Smooth muscle cell of the coronary artery (primary cell): ENCODE data around the gene CCAR1. TPM values are rescaled to one million over a fixed set of nuclear protein-coding genes. Genes with fewer than 3 reads are reported as not detected.

ENCODE experiments used
- total RNA-seq: library from RNA; depleted of rRNA; stranded (reverse); fragments of >200 nt; gene quantifications from 2 replicates; pipeline ENCODE4 v1.2.3, GENCODE V29; 2014; ENCODE audit warnings: low replicate concordance

CCAR1 gene, protein sequence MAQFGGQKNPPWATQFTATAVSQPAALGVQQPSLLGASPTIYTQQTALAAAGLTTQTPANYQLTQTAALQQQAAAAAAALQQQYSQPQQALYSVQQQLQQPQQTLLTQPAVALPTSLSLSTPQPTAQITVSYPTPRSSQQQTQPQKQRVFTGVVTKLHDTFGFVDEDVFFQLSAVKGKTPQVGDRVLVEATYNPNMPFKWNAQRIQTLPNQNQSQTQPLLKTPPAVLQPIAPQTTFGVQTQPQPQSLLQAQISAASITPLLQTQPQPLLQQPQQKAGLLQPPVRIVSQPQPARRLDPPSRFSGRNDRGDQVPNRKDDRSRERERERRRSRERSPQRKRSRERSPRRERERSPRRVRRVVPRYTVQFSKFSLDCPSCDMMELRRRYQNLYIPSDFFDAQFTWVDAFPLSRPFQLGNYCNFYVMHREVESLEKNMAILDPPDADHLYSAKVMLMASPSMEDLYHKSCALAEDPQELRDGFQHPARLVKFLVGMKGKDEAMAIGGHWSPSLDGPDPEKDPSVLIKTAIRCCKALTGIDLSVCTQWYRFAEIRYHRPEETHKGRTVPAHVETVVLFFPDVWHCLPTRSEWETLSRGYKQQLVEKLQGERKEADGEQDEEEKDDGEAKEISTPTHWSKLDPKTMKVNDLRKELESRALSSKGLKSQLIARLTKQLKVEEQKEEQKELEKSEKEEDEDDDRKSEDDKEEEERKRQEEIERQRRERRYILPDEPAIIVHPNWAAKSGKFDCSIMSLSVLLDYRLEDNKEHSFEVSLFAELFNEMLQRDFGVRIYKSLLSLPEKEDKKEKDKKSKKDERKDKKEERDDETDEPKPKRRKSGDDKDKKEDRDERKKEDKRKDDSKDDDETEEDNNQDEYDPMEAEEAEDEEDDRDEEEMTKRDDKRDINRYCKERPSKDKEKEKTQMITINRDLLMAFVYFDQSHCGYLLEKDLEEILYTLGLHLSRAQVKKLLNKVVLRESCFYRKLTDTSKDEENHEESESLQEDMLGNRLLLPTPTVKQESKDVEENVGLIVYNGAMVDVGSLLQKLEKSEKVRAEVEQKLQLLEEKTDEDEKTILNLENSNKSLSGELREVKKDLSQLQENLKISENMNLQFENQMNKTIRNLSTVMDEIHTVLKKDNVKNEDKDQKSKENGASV
- 12.5 and 18.2 TPM in 2 replicates for total RNA-seq

DNA sequence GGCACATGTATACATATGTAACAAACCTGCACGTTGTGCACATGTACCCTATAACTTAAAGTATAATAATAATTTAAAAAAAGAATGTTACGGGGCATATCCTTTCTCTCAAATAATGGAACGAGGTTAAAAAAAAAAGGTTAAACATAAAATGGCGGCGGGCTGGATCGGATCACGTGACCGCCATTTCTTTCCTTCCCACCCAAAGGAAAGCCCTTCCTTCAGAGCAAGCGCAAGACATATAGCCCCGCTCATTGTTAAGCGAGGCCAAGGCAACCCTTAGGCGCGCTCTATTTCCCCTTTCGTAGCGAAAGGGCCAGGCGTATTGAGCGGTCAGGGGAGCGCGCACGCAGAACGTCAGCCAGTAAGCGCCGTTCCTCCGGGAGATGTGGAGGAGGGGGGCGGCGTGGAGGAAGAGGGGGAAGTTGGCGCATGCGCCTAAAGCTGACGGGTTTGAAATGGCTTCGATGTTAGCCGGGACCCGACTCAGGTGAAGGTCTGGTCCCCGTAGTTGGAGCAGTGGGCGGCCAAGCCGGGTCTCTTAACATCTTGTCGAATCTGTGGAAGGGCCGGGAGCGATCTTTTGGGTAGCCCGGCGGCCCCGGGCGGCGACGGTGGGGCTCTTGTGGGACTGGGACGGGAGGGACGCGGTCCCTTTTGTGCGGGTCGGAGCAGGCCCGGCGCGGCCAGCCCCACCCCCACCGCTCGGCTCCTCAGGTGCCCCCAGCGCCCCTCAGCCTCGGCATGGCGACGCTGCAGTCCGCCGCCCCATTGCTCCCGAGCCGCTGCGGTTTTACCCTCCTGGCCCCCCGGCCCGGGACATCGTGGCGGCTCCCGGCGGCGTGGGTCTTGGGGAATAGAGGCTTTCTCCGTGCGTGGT, at the start of gene CCAR1:
TSS of gene CCAR1 (plus strand) at position 447 of the 880 bp plus-strand sequence. CDS start 1,266 bp downstream, outside the sequence.

DNA sequence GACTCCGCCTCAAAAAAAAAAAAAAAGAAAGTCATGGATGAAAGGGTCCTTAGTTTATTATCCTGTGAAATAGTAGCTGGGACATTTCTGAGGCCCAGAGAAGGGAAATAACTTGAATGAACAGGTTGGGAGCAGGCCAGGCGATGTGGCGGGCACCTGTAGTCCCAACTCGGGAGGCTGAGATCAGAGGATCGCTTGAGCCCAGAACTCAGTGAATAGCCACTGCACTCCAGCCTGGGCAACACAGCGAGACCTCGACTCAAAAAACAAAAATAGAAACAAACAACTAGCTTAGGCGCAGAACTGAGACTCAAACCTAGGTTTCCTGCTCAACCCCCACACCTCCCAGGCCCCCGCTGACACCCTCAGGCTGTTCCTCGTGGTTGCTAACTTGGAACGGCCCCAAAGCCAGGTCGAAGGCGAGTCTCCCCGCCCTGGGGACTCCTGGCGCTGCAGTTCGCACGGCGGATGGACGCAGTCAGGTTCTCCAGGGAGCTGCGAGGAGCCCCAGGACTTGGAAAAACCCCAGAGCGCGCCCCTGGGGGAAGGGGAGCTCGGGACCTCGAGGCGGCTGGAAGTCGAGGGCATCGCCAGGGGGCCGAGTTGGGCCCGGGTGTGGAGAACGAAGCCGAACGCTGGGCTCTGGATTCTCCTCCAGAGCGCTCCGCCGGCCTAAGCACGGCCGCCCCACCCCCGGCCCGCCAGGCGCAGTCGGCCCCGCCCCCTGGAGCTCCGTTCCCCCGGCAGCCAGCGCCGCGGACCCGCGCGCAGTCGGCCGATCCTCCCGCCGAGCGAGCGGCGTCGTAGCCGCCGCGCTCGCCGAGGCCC, 105.9 kb downstream of the CCAR1 start, which contains the start of gene STOX1:
TSS of gene STOX1 (plus strand) at position 768 of the 828 bp plus-strand sequence. CDS start 93 bp downstream, outside the sequence.

Other genes starting within 250 kb of the CCAR1 start
- gene DNA2, start 249.3 kb upstream of the CCAR1 start, total RNA-seq: 4.0 and 4.4 TPM in 2 replicates
- gene SLC25A16, start 193.7 kb upstream of the CCAR1 start, total RNA-seq: 11.9 and 76.2 TPM in 2 replicates
- gene TET1, start 160.9 kb upstream of the CCAR1 start, total RNA-seq: 0.82 and 1.4 TPM in 2 replicates
- gene STOX1, start 106.3 kb downstream of the CCAR1 start, total RNA-seq: under 0.01 and 0.12 TPM in 2 replicates
- 56.1 and 59.9 TPM in 2 replicates for gene DDX50, start 180.1 kb downstream of the CCAR1 start, total RNA-seq
- 25.4 and 66.2 TPM in 2 replicates for gene DDX21, start 234.9 kb downstream of the CCAR1 start, total RNA-seq